ENCODE data around the gene ADAT1. TPM values are rescaled to one million over a fixed set of nuclear protein-coding genes. Genes with fewer than 3 reads are reported as not detected.

ADAT1 gene
- total and polyA plus RNA-seq, 8 donors = 39.1 to 57.4 (median 51.7) TPM

GRCh38 chr16:75615619-75616018, 7.5 kb downstream of the ADAT1 start:
- Histone ChIP-seq H3K4me1 (peaks cover 0 to 11% of the 10 kb centered on the region in 2 donors), H3K27me3 (no peaks in the 10 kb centered on the region), H3K9me3 (no peaks in the 10 kb centered on the region), H3K4me3 (no peak overlapping the region), H3K36me3 (peaks cover 0 to 94% of the 10 kb centered on the region in 2 donors), H3K27ac (no peak overlapping the region)
- no peak for DNase-seq
- no peak for TF ChIP-seq CTCF (IDR thresholded peaks at IDR 0.05)
- intact Hi-C loops (cut with DNase I) = no loop called here
- ATAC-seq = no peak

GRCh38 chr16:75614066-75614897, 8.8 kb downstream of the ADAT1 start:
- Histone ChIP-seq H3K9me3 (no peaks in the 10 kb centered on the region), H3K4me3 (no peak overlapping the region), H3K36me3 (peaks cover 0 to 99% of the 10 kb centered on the region in 2 donors), H3K4me1 (no peaks in the 10 kb centered on the region), H3K27ac (no peak overlapping the region), H3K27me3 (no peaks in the 10 kb centered on the region)
- intact Hi-C loops (cut with DNase I) = no loop called here
- TF ChIP-seq CTCF (IDR thresholded peaks at IDR 0.05) = no peak
- no peak for DNase-seq
- ATAC-seq = peak; percentile 82

- H3K36me3 ChIP-seq = peaks cover 3 to 96% of the 10 kb centered on the region in 2 donors
- no peak overlapping the region for H3K27ac ChIP-seq
- no peak for ATAC-seq
- no peaks in the 10 kb centered on the region for H3K4me1 ChIP-seq
- no peak for TF ChIP-seq CTCF (IDR thresholded peaks at IDR 0.05)
- no peak for DNase-seq
- H3K4me3 ChIP-seq = no peak overlapping the region
- H3K9me3 ChIP-seq = peaks cover 0 to 7% of the 10 kb centered on the region in 2 donors
- H3K27me3 ChIP-seq = no peaks in the 10 kb centered on the region
- intact Hi-C loops (cut with DNase I) = no loop called here
Observed at GRCh38 chr16:75606507-75606906, 16.6 kb downstream of the ADAT1 start.

- H3K36me3 ChIP-seq = peaks cover 3 to 94% of the 10 kb centered on the region in 2 donors
- no peak overlapping the region for H3K27ac ChIP-seq
- no peak for DNase-seq
- H3K27me3 ChIP-seq = no peaks in the 10 kb centered on the region
- no peak overlapping the region for H3K4me3 ChIP-seq
- TF ChIP-seq CTCF (IDR thresholded peaks at IDR 0.05) = no peak
- intact Hi-C loops (cut with DNase I) = no loop called here
- no peaks in the 10 kb centered on the region for H3K4me1 ChIP-seq
- H3K9me3 ChIP-seq = peaks cover 0 to 7% of the 10 kb centered on the region in 2 donors
- ATAC-seq = no peak
Observed at GRCh38 chr16:75603241-75603640, 19.8 kb downstream of the ADAT1 start.

GRCh38 chr16:75599452-75600277, 23.4 kb downstream of the ADAT1 start:
- Histone ChIP-seq H3K4me3 (no peak overlapping the region), H3K27me3 (no peaks in the 10 kb centered on the region), H3K4me1 (no peaks in the 10 kb centered on the region), H3K36me3 (peaks cover 3 to 83% of the 10 kb centered on the region in 2 donors), H3K27ac (no peak overlapping the region), H3K9me3 (peaks cover 0 to 7% of the 10 kb centered on the region in 2 donors)
- intact Hi-C loops (cut with DNase I) = no loop called here
- ATAC-seq (no peak), DNase-seq (no peak)
- TF ChIP-seq CTCF (IDR thresholded peaks at IDR 0.05) = no peak

Data from left lung (tissue), 10 donors.